Breast epithelium (tissue), 3 donors: ENCODE data around the gene TMEM131.

ENCODE experiments used
- CTCF ChIP-seq, 3 donors: fragments of 450-650 bp; IDR thresholded peaks; one replicate each; pipeline ENCODE4 v1.5.1; 2016 to 2017; ENCODE audit warnings: antibody characterized with exemption in 3 of 3, mild to moderate bottlenecking in 3 of 3, moderate library complexity in 3 of 3
- POLR2A ChIP-seq: fragments of 450-650 bp; IDR thresholded peaks from one replicate; pipeline ENCODE4 v1.6.1; 2016; ENCODE audit warnings: antibody characterized with exemption, mild to moderate bottlenecking, moderate library complexity
- POLR2AphosphoS5 ChIP-seq, 3 donors: sonication (generic); formaldehyde crosslinking; IDR thresholded peaks; one replicate each; pipeline ENCODE4 v1.6.1; 2017; ENCODE audit warnings: antibody characterized with exemption in 3 of 3

GRCh38 chr2:97952357-97952756, 43.4 kb downstream of the TMEM131 start:
- TF ChIP-seq POLR2AphosphoS5 (IDR thresholded peaks at IDR 0.05) (no peak), CTCF (IDR thresholded peaks at IDR 0.05) (no peak), POLR2A (no peak)
